WTC11 (cell line): ENCODE data around the gene RANBP9.

Source experiments
- KAT7 ChIP-seq: sonication (generic); formaldehyde crosslinking; IDR thresholded peaks from 2 replicates; pipeline ENCODE4 v1.8.1; 2023; ENCODE audit warnings: missing genetic modification reagents, mild to moderate bottlenecking, borderline replicate concordance
- NR2C2 ChIP-seq: sonication (generic); formaldehyde crosslinking; IDR thresholded peaks from 2 replicates; pipeline ENCODE4 v1.8.0; 2022; ENCODE audit warnings: mild to moderate bottlenecking, missing genetic modification reagents
- SMAD3 ChIP-seq: sonication (generic); formaldehyde crosslinking; IDR thresholded peaks from 2 replicates; pipeline ENCODE4 v1.8.0; 2022; ENCODE audit warnings: missing genetic modification reagents, mild to moderate bottlenecking, borderline replicate concordance
- STAT6 ChIP-seq: sonication (generic); formaldehyde crosslinking; conservative IDR thresholded peaks from 2 replicates; pipeline ENCODE4 v1.8.1; 2023; ENCODE audit warnings: mild to moderate bottlenecking, low read depth, missing genetic modification reagents, moderate library complexity
- TEAD4 ChIP-seq: sonication (generic); formaldehyde crosslinking; IDR thresholded peaks from 2 replicates; pipeline ENCODE4 v1.8.0; 2022; ENCODE audit warnings: mild to moderate bottlenecking, missing genetic modification reagents
- ZBTB43 ChIP-seq: sonication (generic); formaldehyde crosslinking; IDR thresholded peaks from 2 replicates; pipeline ENCODE4 v1.8.1; 2023; ENCODE audit warnings: mild to moderate bottlenecking, missing genetic modification reagents

- TF ChIP-seq SMAD3 (CRISPR knock-in tag) (no peak), STAT6 (no peak), KAT7 (CRISPR knock-in tag) (no peak), NR2C2 (no peak), TEAD4 (no peak), ZBTB43 (CRISPR knock-in tag) (no peak)
Observed at GRCh38 chr6:13577926-13578325, 133.7 kb downstream of the RANBP9 start.
